ENCODE measurements around the gene TIMM17B.

The TIMM17B gene

GRCh38 chrX:48897625-48898306 is at the start of gene TIMM17B, which contains the start of gene PQBP1:
Gene TIMM17B, minus strand, starts transcription at chrX:48897768. Its CDS starts 19 bp downstream, at chrX:48897749.
Gene PQBP1, plus strand, starts transcription at chrX:48897930. Its CDS starts 580 bp downstream, at chrX:48898510.
- DNase-seq: peak; percentile 94

- DNase-seq: peak; percentile 61
Measured at GRCh38 chrX:48945517-48946348, 48.2 kb upstream of the TIMM17B start.

GRCh38 chrX:48942895-48943294 is 45.3 kb upstream of the TIMM17B start:
- DNase-seq: no peak

GRCh38 chrX:48940404-48940955 is 42.9 kb upstream of the TIMM17B start:
- DNase-seq: no peak

GRCh38 chrX:48939524-48940228 is 42.1 kb upstream of the TIMM17B start:
- DNase-seq: peak; percentile 57

GRCh38 chrX:48938721-48939425 is 41.3 kb upstream of the TIMM17B start:
- peak; percentile 89 for DNase-seq

GRCh38 chrX:48937054-48937907 is 39.7 kb upstream of the TIMM17B start:
- peak; percentile 93 for DNase-seq

- DNase-seq: no peak
Measured at GRCh38 chrX:48936429-48937053, 39.0 kb upstream of the TIMM17B start.

GRCh38 chrX:48935301-48935670 is 37.7 kb upstream of the TIMM17B start:
- DNase-seq: no peak

- DNase-seq: peak; percentile 83
Measured at GRCh38 chrX:48934581-48935300, 37.2 kb upstream of the TIMM17B start.

- DNase-seq: no peak
Measured at GRCh38 chrX:48933757-48934156, 36.2 kb upstream of the TIMM17B start.

- no peak for DNase-seq
Measured at GRCh38 chrX:48927736-48928382, 30.3 kb upstream of the TIMM17B start.

- no peak for DNase-seq
Measured at GRCh38 chrX:48927123-48927522, 29.6 kb upstream of the TIMM17B start.

GRCh38 chrX:48924270-48924669 is 26.7 kb upstream of the TIMM17B start:
- DNase-seq: no peak

GRCh38 chrX:48923771-48924170 is 26.2 kb upstream of the TIMM17B start:
- DNase-seq: no peak

- no peak for DNase-seq
Measured at GRCh38 chrX:48920718-48921104, 23.1 kb upstream of the TIMM17B start.

GRCh38 chrX:48919947-48920717 is 22.6 kb upstream of the TIMM17B start:
- peak; percentile 59 for DNase-seq

- DNase-seq: peak; percentile 62
Measured at GRCh38 chrX:48919360-48919841, 21.8 kb upstream of the TIMM17B start.

All from CD4-positive, alpha-beta T cell treated with Interleukin-17A for 1 hour (primary cell).